Keratinocyte (primary cell): ENCODE measurements around the gene C11orf91.
"Not testable (repeated sequence)": the region's sequence is repeated elsewhere in the genome, so short reads cannot be mapped to it uniquely, and the experiment has no call there.

ENCODE experiments used
- EZH2 ChIP-seq: IDR thresholded peaks from one replicate; pipeline ENCODE4 v1.6.1; 2012; ENCODE audit warnings: inconsistent platforms, mild to moderate bottlenecking, low read length, moderate library complexity
- TF ChIP-seq, protein P1 (sequence below), 3 experiments: IDR thresholded peaks in 1 of 3; conservative IDR thresholded peaks in 1 of 3; optimal IDR thresholded peaks in 1 of 3; 2 replicates in 2 of 3; 3 replicates in 1 of 3; pipeline versions ENCODE3 to v1.5.1; 2011; ENCODE audit warnings: low read length in 3 of 3, mild to moderate bottlenecking in 3 of 3, moderate library complexity in 2 of 3, control low read depth in 1 of 3, inconsistent platforms in 1 of 3; ENCODE audit not compliant: insufficient read depth in 2 of 3; ENCODE audit errors: extremely low read depth in 1 of 3

DNA sequence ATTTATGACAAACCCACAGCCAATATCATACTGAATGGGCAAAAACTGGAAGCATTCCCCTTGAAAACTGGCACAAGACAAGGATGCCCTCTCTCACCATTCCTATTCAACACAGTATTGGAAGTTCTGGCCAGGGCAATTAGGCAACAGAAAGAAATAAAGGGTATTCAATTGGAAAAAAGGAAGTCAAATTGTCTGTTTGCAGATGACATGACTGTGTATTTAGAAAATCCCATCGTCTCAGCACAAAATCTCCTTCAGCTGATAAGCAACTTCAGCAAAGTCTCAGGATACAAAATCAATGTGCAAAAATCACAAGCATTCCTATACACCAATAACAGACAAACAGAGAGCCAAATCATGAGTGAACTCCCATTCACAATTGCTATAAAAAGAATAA lies 26.9 kb upstream of the C11orf91 start:
- TF ChIP-seq, protein P1, sequence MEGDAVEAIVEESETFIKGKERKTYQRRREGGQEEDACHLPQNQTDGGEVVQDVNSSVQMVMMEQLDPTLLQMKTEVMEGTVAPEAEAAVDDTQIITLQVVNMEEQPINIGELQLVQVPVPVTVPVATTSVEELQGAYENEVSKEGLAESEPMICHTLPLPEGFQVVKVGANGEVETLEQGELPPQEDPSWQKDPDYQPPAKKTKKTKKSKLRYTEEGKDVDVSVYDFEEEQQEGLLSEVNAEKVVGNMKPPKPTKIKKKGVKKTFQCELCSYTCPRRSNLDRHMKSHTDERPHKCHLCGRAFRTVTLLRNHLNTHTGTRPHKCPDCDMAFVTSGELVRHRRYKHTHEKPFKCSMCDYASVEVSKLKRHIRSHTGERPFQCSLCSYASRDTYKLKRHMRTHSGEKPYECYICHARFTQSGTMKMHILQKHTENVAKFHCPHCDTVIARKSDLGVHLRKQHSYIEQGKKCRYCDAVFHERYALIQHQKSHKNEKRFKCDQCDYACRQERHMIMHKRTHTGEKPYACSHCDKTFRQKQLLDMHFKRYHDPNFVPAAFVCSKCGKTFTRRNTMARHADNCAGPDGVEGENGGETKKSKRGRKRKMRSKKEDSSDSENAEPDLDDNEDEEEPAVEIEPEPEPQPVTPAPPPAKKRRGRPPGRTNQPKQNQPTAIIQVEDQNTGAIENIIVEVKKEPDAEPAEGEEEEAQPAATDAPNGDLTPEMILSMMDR (optimal IDR thresholded peaks at IDR 0.05 in 1 of 3, IDR thresholded peaks at IDR 0.05 in 1 of 3, conservative IDR thresholded peaks at IDR 0.05 in 1 of 3; ENCODE audit: extremely low read depth in 1 of 3, insufficient read depth in 2 of 3, low read length in 3 of 3), result not testable (repeated sequence)
- not testable (repeated sequence) for TF ChIP-seq EZH2
